GM12874 (cell line): ENCODE measurements around the gene FARS2.

ENCODE experiments used
- CTCF ChIP-seq: IDR thresholded peaks from 2 replicates; pipeline ENCODE4 v1.5.1; 2011; ENCODE audit warnings: low read depth, mild to moderate bottlenecking, control low read depth, low read length, moderate library complexity; ENCODE audit not compliant: insufficient read depth

The FARS2 gene

GRCh38 chr6:5361396-5361795, 100.1 kb downstream of the FARS2 start:
- no peak for TF ChIP-seq CTCF

- no peak for TF ChIP-seq CTCF
Observed at GRCh38 chr6:5365436-5366195, 104.3 kb downstream of the FARS2 start.

- no peak for TF ChIP-seq CTCF
Observed at GRCh38 chr6:5366941-5367340, 105.6 kb downstream of the FARS2 start.

- no peak for TF ChIP-seq CTCF
Observed at GRCh38 chr6:5367510-5367909, 106.2 kb downstream of the FARS2 start.

- no peak for TF ChIP-seq CTCF
Observed at GRCh38 chr6:5373430-5373829, 112.1 kb downstream of the FARS2 start.

GRCh38 chr6:5378331-5378730, 117.0 kb downstream of the FARS2 start:
- no peak for TF ChIP-seq CTCF

- TF ChIP-seq CTCF, result peak; percentile 75
Observed at GRCh38 chr6:5379647-5380242, 118.4 kb downstream of the FARS2 start.
